OCI-LY1 (cell line): ENCODE results near the gene RYR3.

ENCODE experiments used
- CTCF ChIP-seq: fragments of 200-600 bp; sonication (generic), shearing (Covaris generic); IDR thresholded peaks from 2 replicates; pipeline ENCODE4 v1.5.1; 2017; ENCODE audit warnings: mild to moderate bottlenecking, antibody characterized with exemption, low read length, moderate library complexity, mixed read lengths
- EZH2 ChIP-seq: fragments of 200-600 bp; sonication (generic), shearing (Covaris generic); IDR thresholded peaks from 2 replicates; pipeline ENCODE4 v1.8.0; 2017; ENCODE audit warnings: borderline replicate concordance, mixed run types, mild to moderate bottlenecking, antibody characterized with exemption, low read length, moderate library complexity, mixed read lengths

- no peak for TF ChIP-seq CTCF
- no peak for TF ChIP-seq EZH2
Measured at GRCh38 chr15:33860754-33861153, 550.0 kb downstream of the RYR3 start.
